ENCODE results near the gene HOMER2. TPM values are rescaled to one million over a fixed set of nuclear protein-coding genes. Genes with fewer than 3 reads are reported as not detected.

Gene HOMER2
- total and polyA plus RNA-seq, 9 of the 15 experiments (the other 6 are each of a cell fraction or from before 2014, with no cell fraction given) = 0.13 to 0.47 (median 0.29) TPM; not detected in 1

DNA sequence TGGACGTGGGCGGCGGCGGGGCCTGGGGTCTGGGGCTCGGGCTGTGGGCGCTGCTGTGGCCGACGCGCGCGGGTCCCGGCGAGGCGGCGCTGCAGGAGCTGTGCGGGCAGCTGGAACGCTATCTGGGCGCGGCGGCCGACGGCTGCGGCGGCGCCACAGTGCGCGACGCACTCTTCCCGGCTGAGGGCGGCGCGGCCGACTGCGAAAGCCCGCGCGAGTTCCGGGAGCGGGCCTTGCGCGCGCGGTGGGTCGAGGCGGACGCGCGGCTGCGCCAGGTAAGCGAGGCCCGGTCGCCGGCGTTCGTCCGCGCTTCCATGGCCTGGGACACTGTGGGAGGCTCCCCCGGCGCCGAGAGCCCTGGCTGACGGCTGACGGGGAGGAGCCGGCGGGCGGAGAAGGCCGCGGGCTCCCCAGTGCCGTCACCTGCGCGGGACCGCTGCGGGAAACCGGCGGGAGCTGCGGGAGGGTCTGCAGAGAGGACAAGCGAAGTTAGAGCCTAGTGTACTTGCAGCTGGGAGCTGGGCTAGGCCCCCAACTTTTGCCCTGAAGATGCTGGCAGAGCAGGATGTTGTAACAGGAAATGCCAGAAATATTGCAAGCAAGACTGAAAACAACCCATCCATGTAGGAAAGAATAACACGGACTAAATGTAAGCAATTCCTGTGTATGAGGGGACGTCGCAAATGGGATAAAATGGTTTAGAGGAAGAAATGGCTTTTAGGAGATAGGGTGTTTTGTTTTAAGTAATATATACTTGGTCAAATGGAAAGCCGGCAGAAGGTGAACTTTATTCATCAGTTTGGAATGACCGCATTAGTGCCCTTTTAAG, 142.2 kb downstream of the HOMER2 start (continued):
- TF ChIP-seq, protein P1, sequence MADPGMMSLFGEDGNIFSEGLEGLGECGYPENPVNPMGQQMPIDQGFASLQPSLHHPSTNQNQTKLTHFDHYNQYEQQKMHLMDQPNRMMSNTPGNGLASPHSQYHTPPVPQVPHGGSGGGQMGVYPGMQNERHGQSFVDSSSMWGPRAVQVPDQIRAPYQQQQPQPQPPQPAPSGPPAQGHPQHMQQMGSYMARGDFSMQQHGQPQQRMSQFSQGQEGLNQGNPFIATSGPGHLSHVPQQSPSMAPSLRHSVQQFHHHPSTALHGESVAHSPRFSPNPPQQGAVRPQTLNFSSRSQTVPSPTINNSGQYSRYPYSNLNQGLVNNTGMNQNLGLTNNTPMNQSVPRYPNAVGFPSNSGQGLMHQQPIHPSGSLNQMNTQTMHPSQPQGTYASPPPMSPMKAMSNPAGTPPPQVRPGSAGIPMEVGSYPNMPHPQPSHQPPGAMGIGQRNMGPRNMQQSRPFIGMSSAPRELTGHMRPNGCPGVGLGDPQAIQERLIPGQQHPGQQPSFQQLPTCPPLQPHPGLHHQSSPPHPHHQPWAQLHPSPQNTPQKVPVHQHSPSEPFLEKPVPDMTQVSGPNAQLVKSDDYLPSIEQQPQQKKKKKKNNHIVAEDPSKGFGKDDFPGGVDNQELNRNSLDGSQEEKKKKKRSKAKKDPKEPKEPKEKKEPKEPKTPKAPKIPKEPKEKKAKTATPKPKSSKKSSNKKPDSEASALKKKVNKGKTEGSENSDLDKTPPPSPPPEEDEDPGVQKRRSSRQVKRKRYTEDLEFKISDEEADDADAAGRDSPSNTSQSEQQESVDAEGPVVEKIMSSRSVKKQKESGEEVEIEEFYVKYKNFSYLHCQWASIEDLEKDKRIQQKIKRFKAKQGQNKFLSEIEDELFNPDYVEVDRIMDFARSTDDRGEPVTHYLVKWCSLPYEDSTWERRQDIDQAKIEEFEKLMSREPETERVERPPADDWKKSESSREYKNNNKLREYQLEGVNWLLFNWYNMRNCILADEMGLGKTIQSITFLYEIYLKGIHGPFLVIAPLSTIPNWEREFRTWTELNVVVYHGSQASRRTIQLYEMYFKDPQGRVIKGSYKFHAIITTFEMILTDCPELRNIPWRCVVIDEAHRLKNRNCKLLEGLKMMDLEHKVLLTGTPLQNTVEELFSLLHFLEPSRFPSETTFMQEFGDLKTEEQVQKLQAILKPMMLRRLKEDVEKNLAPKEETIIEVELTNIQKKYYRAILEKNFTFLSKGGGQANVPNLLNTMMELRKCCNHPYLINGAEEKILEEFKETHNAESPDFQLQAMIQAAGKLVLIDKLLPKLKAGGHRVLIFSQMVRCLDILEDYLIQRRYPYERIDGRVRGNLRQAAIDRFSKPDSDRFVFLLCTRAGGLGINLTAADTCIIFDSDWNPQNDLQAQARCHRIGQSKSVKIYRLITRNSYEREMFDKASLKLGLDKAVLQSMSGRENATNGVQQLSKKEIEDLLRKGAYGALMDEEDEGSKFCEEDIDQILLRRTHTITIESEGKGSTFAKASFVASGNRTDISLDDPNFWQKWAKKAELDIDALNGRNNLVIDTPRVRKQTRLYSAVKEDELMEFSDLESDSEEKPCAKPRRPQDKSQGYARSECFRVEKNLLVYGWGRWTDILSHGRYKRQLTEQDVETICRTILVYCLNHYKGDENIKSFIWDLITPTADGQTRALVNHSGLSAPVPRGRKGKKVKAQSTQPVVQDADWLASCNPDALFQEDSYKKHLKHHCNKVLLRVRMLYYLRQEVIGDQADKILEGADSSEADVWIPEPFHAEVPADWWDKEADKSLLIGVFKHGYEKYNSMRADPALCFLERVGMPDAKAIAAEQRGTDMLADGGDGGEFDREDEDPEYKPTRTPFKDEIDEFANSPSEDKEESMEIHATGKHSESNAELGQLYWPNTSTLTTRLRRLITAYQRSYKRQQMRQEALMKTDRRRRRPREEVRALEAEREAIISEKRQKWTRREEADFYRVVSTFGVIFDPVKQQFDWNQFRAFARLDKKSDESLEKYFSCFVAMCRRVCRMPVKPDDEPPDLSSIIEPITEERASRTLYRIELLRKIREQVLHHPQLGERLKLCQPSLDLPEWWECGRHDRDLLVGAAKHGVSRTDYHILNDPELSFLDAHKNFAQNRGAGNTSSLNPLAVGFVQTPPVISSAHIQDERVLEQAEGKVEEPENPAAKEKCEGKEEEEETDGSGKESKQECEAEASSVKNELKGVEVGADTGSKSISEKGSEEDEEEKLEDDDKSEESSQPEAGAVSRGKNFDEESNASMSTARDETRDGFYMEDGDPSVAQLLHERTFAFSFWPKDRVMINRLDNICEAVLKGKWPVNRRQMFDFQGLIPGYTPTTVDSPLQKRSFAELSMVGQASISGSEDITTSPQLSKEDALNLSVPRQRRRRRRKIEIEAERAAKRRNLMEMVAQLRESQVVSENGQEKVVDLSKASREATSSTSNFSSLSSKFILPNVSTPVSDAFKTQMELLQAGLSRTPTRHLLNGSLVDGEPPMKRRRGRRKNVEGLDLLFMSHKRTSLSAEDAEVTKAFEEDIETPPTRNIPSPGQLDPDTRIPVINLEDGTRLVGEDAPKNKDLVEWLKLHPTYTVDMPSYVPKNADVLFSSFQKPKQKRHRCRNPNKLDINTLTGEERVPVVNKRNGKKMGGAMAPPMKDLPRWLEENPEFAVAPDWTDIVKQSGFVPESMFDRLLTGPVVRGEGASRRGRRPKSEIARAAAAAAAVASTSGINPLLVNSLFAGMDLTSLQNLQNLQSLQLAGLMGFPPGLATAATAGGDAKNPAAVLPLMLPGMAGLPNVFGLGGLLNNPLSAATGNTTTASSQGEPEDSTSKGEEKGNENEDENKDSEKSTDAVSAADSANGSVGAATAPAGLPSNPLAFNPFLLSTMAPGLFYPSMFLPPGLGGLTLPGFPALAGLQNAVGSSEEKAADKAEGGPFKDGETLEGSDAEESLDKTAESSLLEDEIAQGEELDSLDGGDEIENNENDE (IDR thresholded peaks at IDR 0.05; ENCODE audit: low read depth, low read length) = no peak
- no peak for TF ChIP-seq NCOA1 (IDR thresholded peaks at IDR 0.05; ENCODE audit: low read depth)
- TF ChIP-seq, protein P2, sequence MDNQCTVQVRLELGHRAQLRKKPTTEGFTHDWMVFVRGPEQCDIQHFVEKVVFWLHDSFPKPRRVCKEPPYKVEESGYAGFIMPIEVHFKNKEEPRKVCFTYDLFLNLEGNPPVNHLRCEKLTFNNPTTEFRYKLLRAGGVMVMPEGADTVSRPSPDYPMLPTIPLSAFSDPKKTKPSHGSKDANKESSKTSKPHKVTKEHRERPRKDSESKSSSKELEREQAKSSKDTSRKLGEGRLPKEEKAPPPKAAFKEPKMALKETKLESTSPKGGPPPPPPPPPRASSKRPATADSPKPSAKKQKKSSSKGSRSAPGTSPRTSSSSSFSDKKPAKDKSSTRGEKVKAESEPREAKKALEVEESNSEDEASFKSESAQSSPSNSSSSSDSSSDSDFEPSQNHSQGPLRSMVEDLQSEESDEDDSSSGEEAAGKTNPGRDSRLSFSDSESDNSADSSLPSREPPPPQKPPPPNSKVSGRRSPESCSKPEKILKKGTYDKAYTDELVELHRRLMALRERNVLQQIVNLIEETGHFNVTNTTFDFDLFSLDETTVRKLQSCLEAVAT (IDR thresholded peaks at IDR 0.05) = no peak
- peak; percentile 45; the same call in 1 of the 2 replicates for TF ChIP-seq CXXC5 (CRISPR knock-in tag; IDR thresholded peaks at IDR 0.05)

Data from K562 (cell line).